A549 (cell line): ENCODE measurements around the gene ZNF319. TPM values are rescaled to one million over a fixed set of nuclear protein-coding genes. Genes with fewer than 3 reads are reported as not detected.

ENCODE experiments used
- ATAC-seq, 2 experiments: fragments of 200-7000 bp in 1 of 2; fragments of >200 bp in 1 of 2; cut with Nextera tagmentation in 1 of 2; cut with Tn5 transposase in 1 of 2; 3 replicates each; pipeline versions ENCODE4 v1.8.0 to v1.9.1; 2018 to 2020; ENCODE audit warnings: mild to moderate bottlenecking in 1 of 2, moderate library complexity in 1 of 2
- CTCF ChIA-PET: fragments of 300-600 bp; sonication (Branson Sonifier 250); formaldehyde crosslinking; extraction: SDS; loops from one replicate; lab custom pipeline; 2021; ENCODE audit warnings: antibody characterized with exemption, inconsistent platforms; lab: Yijun Ruan, JAX
- POLR2A ChIA-PET: fragments of 350-600 bp; formaldehyde crosslinking; extraction: SDS; loops from one replicate; lab custom pipeline; 2021; ENCODE audit warnings: antibody characterized with exemption, inconsistent platforms; lab: Yijun Ruan, JAX
- DNase-seq, 2 experiments: peaks; one replicate each; pipeline versions ENCODE4 v3.0.0 to v3.0.0-alpha.2; 2011 to 2016; ENCODE audit warnings: low read depth in 1 of 2, low spot score in 1 of 2
- FAIRE-seq: peaks from 2 replicates; lab custom pipeline; 2011; peaks lifted over from hg19 to GRCh38; lab: Jason Lieb, UNC
- H3K27ac ChIP-seq, 2 experiments: fragments of >200 bp; sonication (Bioruptor Twin); formaldehyde crosslinking; 3 replicates each; pipeline ENCODE4 v1.5.1; 2016 to 2017
- H3K4me1 ChIP-seq: fragments of >200 bp; sonication (Bioruptor Twin); formaldehyde crosslinking; 3 replicates; pipeline ENCODE4 v1.6.1; 2016
- H3K4me2 ChIP-seq: fragments of >200 bp; sonication (Bioruptor Twin); formaldehyde crosslinking; 3 replicates; pipeline ENCODE4 v1.6.1; 2016
- H3K4me3 ChIP-seq: fragments of >200 bp; sonication (Bioruptor Twin); formaldehyde crosslinking; 3 replicates; pipeline ENCODE4 v1.5.1; 2016
- H3K9me3 ChIP-seq: fragments of >200 bp; sonication (Bioruptor Twin); formaldehyde crosslinking; 3 replicates; pipeline ENCODE4 v1.6.1; 2016
- CBX2 ChIP-seq: fragments of 200-600 bp; sonication (generic); IDR thresholded peaks from 2 replicates; pipeline ENCODE4 v1.6.1; 2016; ENCODE audit warnings: low read depth, mild to moderate bottlenecking, borderline replicate concordance
- CBX8 ChIP-seq: fragments of 200-600 bp; sonication (generic); IDR thresholded peaks from 2 replicates; pipeline ENCODE4 v1.6.1; 2016
- CEBPB ChIP-seq, 2 experiments: fragments of >200 bp in 1 of 2; sonication (Bioruptor Twin) in 1 of 2; formaldehyde crosslinking in 1 of 2; IDR thresholded peaks; 2 replicates each; pipeline ENCODE4 v1.6.1; 2012 to 2016
- CHD2 ChIP-seq: fragments of 150-350 bp; IDR thresholded peaks from 2 replicates; pipeline ENCODE4 v1.6.1; 2014; ENCODE audit warnings: low read length; ENCODE audit not compliant: partially characterized antibody
- EHMT2 ChIP-seq: fragments of 200-600 bp; sonication (generic); IDR thresholded peaks from 2 replicates; pipeline ENCODE4 v1.6.1; 2016; ENCODE audit warnings: antibody characterized with exemption, low read depth, mild to moderate bottlenecking, moderate library complexity
- FOSB ChIP-seq: fragments of 250-450 bp; sonication (Bioruptor Pico); IDR thresholded peaks from 2 replicates; pipeline ENCODE4 v1.5.0; 2020; ENCODE audit warnings: mild to moderate bottlenecking, moderate library complexity
- FOXS1 ChIP-seq: fragments of 250-450 bp; sonication (Bioruptor Pico); IDR thresholded peaks from 2 replicates; pipeline ENCODE4 v1.5.0; 2020; ENCODE audit warnings: mild to moderate bottlenecking, moderate library complexity
- GATA3 ChIP-seq: IDR thresholded peaks from 2 replicates; pipeline ENCODE4 v1.6.1; 2012; ENCODE audit warnings: borderline replicate concordance
- HOXA7 ChIP-seq: fragments of 250-450 bp; sonication (Bioruptor Pico); IDR thresholded peaks from 2 replicates; pipeline ENCODE4 v1.5.0; 2020; ENCODE audit warnings: mild to moderate bottlenecking, moderate library complexity
- HOXB13 ChIP-seq: fragments of 250-450 bp; sonication (Bioruptor Pico); IDR thresholded peaks from 2 replicates; pipeline ENCODE4 v1.5.0; 2020; ENCODE audit warnings: low read depth, mild to moderate bottlenecking, moderate library complexity
- HOXB5 ChIP-seq: fragments of 250-450 bp; sonication (Bioruptor Pico); IDR thresholded peaks from 2 replicates; pipeline ENCODE4 v1.5.0; 2020; ENCODE audit warnings: mild to moderate bottlenecking, moderate library complexity
- JUNB ChIP-seq: fragments of >200 bp; sonication (Bioruptor Twin); formaldehyde crosslinking; IDR thresholded peaks from 2 replicates; pipeline ENCODE4 v1.6.1; 2016
- KDM1A ChIP-seq: fragments of 200-600 bp; sonication (generic); IDR thresholded peaks from 2 replicates; pipeline ENCODE4 v1.6.1; 2016; ENCODE audit warnings: low read depth, mild to moderate bottlenecking
- KDM5A ChIP-seq: fragments of 200-600 bp; sonication (generic); IDR thresholded peaks from 2 replicates; pipeline ENCODE4 v1.6.1; 2016; ENCODE audit warnings: antibody characterized with exemption, mild to moderate bottlenecking
- MAFK ChIP-seq: fragments of 450-650 bp; IDR thresholded peaks from 2 replicates; pipeline ENCODE4 v1.6.1; 2014; ENCODE audit not compliant: partially characterized antibody
- MAZ ChIP-seq: fragments of 150-350 bp; IDR thresholded peaks from 2 replicates; pipeline ENCODE4 v1.6.1; 2014; ENCODE audit warnings: antibody characterized with exemption, low read depth, low read length, borderline replicate concordance
- NFE2L2 ChIP-seq: fragments of 150-350 bp; conservative IDR thresholded peaks from 2 replicates; pipeline ENCODE4 v1.6.1; 2014; ENCODE audit warnings: low read length
- POLR2AphosphoS2 ChIP-seq: conservative IDR thresholded peaks from 2 replicates; pipeline ENCODE4 v1.6.1; 2012; ENCODE audit warnings: low read length, improper control_type of control experiment, inconsistent platforms
- RAD21 ChIP-seq, 2 experiments: fragments of >200 bp in 1 of 2; sonication (Bioruptor Twin) in 1 of 2; formaldehyde crosslinking in 1 of 2; IDR thresholded peaks in 1 of 2; conservative IDR thresholded peaks in 1 of 2; 2 replicates in 1 of 2; 3 replicates in 1 of 2; pipeline ENCODE4 v1.6.1; 2012 to 2018; ENCODE audit warnings: inconsistent platforms in 1 of 2
- SMC3 ChIP-seq: fragments of >200 bp; sonication (Bioruptor Twin); formaldehyde crosslinking; IDR thresholded peaks from 3 replicates; pipeline ENCODE4 v1.6.1; 2018; ENCODE audit warnings: inconsistent platforms
- SREBF2 ChIP-seq: fragments of 450-650 bp; IDR thresholded peaks from 2 replicates; pipeline ENCODE4 v1.6.1; 2014; ENCODE audit warnings: mild to moderate bottlenecking, moderate library complexity
- TFCP2L1 ChIP-seq: fragments of 250-450 bp; sonication (Bioruptor Pico); IDR thresholded peaks from 2 replicates; pipeline ENCODE4 v1.5.0; 2021; ENCODE audit warnings: mild to moderate bottlenecking
- ZC3H11A ChIP-seq: fragments of 450-650 bp; IDR thresholded peaks from 2 replicates; pipeline ENCODE4 v1.6.1; 2014; ENCODE audit warnings: antibody characterized with exemption, mild to moderate bottlenecking
- WGBS: methylation state at CpG from one replicate; pipeline ENCODE4 v1.1.6; 2017; ENCODE audit errors: missing lambda C conversion rate; 5-methylcytosine and 5-hydroxymethylcytosine counted together
- polyA plus RNA-seq, 4 experiments: library from polyadenylated mRNA; depleted of rRNA in 3 of 4; stranded (reverse); fragments of >200 nt; fragmentation: RNase III in 1 of 4; extraction: RNeasy Plus Mini Kit Qiagen cat#74134 plus additional on column Dnase treatment in 1 of 4; gene quantifications; 2 replicates in 3 of 4; 3 replicates in 1 of 4; pipeline ENCODE4 v1.2.3, GENCODE V29; 2011 to 2017
- TF ChIP-seq, protein P1 (sequence below): fragments of >200 bp; sonication (Bioruptor Twin); formaldehyde crosslinking; IDR thresholded peaks from 2 replicates; pipeline ENCODE4 v1.6.1; 2016
- TF ChIP-seq, protein P2 (sequence below): fragments of 250-450 bp; sonication (Bioruptor Pico); IDR thresholded peaks from 2 replicates; pipeline ENCODE4 v1.5.0; 2021; ENCODE audit warnings: mild to moderate bottlenecking, moderate library complexity, borderline replicate concordance
- TF ChIP-seq, protein P3 (sequence below): fragments of 250-450 bp; sonication (Bioruptor Pico); IDR thresholded peaks from 2 replicates; pipeline ENCODE4 v1.5.0; 2020; ENCODE audit warnings: low read depth, mild to moderate bottlenecking, moderate library complexity
- TF ChIP-seq, protein P4 (sequence below): fragments of >200 bp; sonication (Bioruptor Twin); formaldehyde crosslinking; IDR thresholded peaks from 3 replicates; pipeline ENCODE4 v1.5.1; 2016
- TF ChIP-seq, protein P5 (sequence below): IDR thresholded peaks from 2 replicates; pipeline ENCODE4 v1.6.1; 2012

ZNF319 gene
- polyA plus RNA-seq, 2 of the 4 experiments (the other 2 are of a cell fraction) = 10.8 to 11.3 TPM

DNA sequence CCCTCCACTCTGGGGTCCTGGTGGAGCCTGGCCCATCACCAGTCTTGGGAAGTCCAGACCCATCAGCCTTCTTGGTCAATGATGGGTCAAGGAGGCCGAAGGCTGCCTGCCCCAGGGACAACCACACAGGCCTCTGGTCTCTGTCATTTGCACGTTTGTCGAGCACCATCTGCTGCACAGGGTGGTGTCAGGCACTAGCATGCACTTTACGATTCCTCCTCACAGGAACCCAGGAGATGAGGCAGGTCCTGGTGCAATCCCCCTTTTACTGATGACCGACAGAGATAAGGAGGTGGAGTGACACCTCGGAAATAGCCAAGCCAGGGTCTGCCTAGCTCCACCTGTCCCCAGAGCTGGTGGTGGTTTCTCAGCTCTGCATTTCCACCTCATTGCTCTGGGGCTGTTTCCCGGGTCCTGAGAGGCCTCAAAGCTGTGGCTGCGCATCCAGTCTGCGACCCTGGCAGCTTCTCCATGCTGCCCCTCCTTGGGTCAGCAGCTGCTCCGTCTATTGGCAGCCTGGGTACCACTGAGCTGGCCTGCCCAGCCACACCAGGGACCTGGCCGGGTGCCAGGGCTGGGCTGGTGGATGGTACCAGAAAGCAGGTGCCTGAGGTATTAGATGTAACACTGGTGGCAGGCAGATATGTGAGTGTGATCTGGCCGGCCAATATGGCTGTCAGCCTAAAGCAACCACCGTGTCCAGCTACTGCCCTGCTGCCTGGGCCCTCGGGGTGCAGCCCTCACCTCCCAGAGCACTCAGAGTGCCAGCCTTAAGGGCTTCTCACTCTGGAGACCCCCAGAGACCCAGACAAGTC lies 35.1 kb upstream of the ZNF319 start:
- Histone ChIP-seq H3K4me3 (no peak overlapping the region), H3K9me3 (no peaks in the 10 kb centered on the region), H3K4me1 (peaks cover 5% of the 10 kb centered on the region; the same call in 2 of the 3 replicates), H3K4me2 (no peak overlapping the region), H3K27ac (no peak overlapping the region)
- DNase-seq (no peak), ATAC-seq (no peak), FAIRE-seq (no peak)
- POLR2A ChIA-PET = no interaction called here
- 75% methylated on average over 11 of the region's 14 CpGs for WGBS
- TF ChIP-seq, protein P1, sequence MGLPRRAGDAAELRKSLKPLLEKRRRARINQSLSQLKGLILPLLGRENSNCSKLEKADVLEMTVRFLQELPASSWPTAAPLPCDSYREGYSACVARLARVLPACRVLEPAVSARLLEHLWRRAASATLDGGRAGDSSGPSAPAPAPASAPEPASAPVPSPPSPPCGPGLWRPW = no peak
- TF ChIP-seq HOXB13 (CRISPR knock-in tag) = no peak
- TF ChIP-seq, protein P2, sequence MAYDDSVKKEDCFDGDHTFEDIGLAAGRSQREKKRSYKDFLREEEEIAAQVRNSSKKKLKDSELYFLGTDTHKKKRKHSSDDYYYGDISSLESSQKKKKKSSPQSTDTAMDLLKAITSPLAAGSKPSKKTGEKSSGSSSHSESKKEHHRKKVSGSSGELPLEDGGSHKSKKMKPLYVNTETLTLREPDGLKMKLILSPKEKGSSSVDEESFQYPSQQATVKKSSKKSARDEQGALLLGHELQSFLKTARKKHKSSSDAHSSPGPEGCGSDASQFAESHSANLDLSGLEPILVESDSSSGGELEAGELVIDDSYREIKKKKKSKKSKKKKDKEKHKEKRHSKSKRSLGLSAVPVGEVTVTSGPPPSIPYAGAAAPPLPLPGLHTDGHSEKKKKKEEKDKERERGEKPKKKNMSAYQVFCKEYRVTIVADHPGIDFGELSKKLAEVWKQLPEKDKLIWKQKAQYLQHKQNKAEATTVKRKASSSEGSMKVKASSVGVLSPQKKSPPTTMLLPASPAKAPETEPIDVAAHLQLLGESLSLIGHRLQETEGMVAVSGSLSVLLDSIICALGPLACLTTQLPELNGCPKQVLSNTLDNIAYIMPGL (CRISPR knock-in tag) = no peak
- no peak for TF ChIP-seq NFE2L2
- TF ChIP-seq KDM5A = no peak
- TF ChIP-seq MAZ = no peak
- TF ChIP-seq FOSB (CRISPR knock-in tag) = no peak
- TF ChIP-seq HOXB5 (CRISPR knock-in tag) = no peak
- no peak for TF ChIP-seq SREBF2
- no peak for TF ChIP-seq SMC3
- no peak for TF ChIP-seq CEBPB (IDR thresholded peaks at IDR 0.05)
- TF ChIP-seq, protein P3, sequence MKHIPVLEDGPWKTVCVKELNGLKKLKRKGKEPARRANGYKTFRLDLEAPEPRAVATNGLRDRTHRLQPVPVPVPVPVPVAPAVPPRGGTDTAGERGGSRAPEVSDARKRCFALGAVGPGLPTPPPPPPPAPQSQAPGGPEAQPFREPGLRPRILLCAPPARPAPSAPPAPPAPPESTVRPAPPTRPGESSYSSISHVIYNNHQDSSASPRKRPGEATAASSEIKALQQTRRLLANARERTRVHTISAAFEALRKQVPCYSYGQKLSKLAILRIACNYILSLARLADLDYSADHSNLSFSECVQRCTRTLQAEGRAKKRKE = no peak
- no peak for TF ChIP-seq JUNB
- TF ChIP-seq RAD21 (conservative IDR thresholded peaks at IDR 0.05 in 1 of 2, IDR thresholded peaks at IDR 0.05 in 1 of 2) = no peak
- TF ChIP-seq CBX2 = no peak
- CTCF ChIA-PET = interaction anchor here (0.7 to 2.1 kb wide), 7 partner anchors 9 to 135 kb away, joined by 3 to 8 read pairs (median 3); partner anchors contain the start of genes MMP15 and USB1

DNA sequence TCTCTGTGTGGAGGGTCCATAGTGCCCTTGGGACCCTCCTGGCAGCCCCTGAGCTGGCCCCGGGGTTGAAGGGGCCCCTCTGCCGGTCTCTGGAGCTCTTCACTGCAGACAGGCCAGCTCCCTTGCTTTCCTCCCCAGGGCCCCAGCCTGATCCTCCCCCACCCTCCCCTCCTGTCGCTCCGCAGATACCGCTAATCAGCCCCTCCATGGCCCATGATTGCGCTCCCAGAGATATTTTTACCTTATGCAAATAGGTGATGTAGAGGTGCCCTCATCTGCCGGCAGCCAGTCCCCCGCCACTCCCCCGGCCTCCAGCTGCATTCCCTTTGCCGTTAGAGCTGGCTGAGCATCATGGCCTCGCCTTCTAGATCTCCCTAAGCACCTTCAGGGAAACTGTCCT lies 34.3 kb upstream of the ZNF319 start:
- H3K27ac ChIP-seq = no peak overlapping the region
- no peak for ATAC-seq
- ChIA-PET POLR2A (no interaction called here), CTCF (interaction anchor here (1.1 to 3.3 kb wide), 3 partner anchors 11 to 87 kb away, joined by 3 to 20 read pairs (median 3); no protein-coding TSS in a partner anchor)
- TF ChIP-seq HOXB13 (CRISPR knock-in tag) (no peak), FOXS1 (CRISPR knock-in tag) (no peak), EHMT2 (no peak), KDM1A (no peak), SMC3 (no peak), JUNB (no peak), HOXA7 (CRISPR knock-in tag) (no peak), TFCP2L1 (CRISPR knock-in tag) (no peak), GATA3 (no peak), CBX8 (no peak), MAFK (no peak), POLR2AphosphoS2 (no peak), ZC3H11A (no peak), CHD2 (no peak), RAD21 (conservative IDR thresholded peaks at IDR 0.05 in 1 of 2, IDR thresholded peaks at IDR 0.05 in 1 of 2) (no peak)
- TF ChIP-seq, protein P1 = no peak
- TF ChIP-seq, protein P3 = no peak
- TF ChIP-seq, protein P4, sequence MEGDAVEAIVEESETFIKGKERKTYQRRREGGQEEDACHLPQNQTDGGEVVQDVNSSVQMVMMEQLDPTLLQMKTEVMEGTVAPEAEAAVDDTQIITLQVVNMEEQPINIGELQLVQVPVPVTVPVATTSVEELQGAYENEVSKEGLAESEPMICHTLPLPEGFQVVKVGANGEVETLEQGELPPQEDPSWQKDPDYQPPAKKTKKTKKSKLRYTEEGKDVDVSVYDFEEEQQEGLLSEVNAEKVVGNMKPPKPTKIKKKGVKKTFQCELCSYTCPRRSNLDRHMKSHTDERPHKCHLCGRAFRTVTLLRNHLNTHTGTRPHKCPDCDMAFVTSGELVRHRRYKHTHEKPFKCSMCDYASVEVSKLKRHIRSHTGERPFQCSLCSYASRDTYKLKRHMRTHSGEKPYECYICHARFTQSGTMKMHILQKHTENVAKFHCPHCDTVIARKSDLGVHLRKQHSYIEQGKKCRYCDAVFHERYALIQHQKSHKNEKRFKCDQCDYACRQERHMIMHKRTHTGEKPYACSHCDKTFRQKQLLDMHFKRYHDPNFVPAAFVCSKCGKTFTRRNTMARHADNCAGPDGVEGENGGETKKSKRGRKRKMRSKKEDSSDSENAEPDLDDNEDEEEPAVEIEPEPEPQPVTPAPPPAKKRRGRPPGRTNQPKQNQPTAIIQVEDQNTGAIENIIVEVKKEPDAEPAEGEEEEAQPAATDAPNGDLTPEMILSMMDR = no peak
- TF ChIP-seq, protein P5, sequence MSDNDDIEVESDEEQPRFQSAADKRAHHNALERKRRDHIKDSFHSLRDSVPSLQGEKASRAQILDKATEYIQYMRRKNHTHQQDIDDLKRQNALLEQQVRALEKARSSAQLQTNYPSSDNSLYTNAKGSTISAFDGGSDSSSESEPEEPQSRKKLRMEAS = no peak
- TF ChIP-seq, protein P2 (CRISPR knock-in tag) = no peak
- WGBS = 91% methylated on average over 10 of the region's 11 CpGs
- H3K9me3 ChIP-seq = no peaks in the 10 kb centered on the region
- H3K4me1 ChIP-seq = peaks cover 5% of the 10 kb centered on the region; the same call in 2 of the 3 replicates
- no peak overlapping the region for H3K4me2 ChIP-seq
- no peak overlapping the region for H3K4me3 ChIP-seq
- DNase-seq = no peak
- no peak for FAIRE-seq
